Limb (tissue), 2 donors: ENCODE results near the gene LRRIQ1.
A peak's percentile ranks its signal among the peaks of the same experiment; 100 is the strongest.
"Not testable (repeated sequence)": the region's sequence is repeated elsewhere in the genome, so short reads cannot be mapped to it uniquely, and the experiment has no call there.

Experiments
- DNase-seq, 2 donors: peaks; one replicate each; pipeline ENCODE4 v3.0.0-alpha.2; 2016; ENCODE audit errors: extremely low spot score in 2 of 2

Gene LRRIQ1

DNA sequence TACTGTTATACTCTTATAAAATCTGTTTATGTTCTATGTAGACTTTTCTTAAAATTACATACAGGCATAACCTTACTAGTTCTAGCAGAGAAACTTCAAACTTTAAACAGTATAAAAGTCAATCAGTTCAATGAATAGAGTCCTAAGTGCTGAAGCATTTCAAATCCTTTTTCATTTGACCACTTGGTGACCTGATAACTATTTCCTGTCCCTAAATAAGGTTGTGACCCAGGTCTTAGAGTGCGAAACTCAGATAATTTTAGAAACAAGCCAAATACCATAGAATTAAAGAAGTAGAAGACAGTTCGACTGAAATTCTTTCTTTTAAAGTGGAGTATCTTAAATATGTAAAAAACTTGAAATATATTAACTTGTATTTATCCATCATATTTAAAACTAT lies 147.7 kb downstream of the LRRIQ1 start:
- no peak for DNase-seq

DNA sequence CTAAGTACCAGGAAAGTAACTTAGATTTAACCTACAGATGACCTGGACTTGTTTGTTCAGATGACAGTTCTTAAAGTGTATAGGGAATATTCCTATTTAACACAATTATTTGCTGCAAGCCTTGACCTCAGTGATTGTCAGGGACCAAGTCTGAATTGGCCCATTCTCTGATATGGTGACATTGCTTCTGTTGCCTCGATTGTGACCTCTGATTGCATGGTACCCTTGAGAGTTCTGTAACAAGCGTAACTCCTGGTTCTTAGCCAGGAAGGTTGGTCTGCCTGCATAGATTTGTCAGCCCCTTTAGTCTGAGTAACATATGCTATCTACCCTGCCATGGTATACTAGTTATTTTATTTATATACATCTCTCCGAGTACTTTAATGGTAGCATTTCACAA lies 150.1 kb downstream of the LRRIQ1 start:
- no peak for DNase-seq

DNA sequence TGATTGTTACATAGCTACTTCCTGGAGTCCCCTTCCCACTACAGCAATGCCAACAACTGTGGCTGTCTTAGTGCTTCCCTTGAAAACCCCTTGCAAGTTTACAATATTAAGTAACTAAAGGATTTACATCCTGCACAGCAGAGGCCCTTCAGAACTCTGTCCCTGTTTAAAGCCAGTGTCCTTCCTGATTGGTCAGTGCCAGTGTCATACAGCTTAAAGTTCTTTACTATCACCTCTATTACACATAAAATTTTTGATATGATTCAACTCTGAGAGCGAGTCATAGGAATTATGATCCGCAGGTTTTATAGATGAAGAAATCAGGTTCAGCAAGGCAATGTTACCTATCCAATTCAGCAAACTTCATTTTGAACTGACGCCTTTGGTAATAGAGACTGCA lies 152.5 kb downstream of the LRRIQ1 start:
- no peak for DNase-seq

DNA sequence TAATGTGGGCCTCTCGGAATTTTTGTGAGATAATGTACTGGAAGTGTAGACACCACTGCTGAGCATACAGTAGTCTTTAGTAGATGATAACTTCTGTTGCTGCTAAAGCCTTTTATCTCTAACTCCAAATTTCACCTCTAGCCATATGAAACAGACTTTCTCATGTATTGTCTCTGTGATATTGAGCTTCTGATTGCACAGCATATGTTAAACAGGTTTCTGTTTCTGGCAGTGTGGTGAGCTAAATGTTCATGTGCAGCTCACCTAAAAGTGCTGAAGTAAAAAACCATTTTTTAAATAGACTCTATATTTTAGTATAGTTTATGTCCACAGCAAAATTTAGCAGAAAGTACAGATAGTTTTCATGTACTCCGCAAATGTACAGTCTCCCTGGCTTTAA lies 154.6 kb downstream of the LRRIQ1 start:
- no peak for DNase-seq

DNA sequence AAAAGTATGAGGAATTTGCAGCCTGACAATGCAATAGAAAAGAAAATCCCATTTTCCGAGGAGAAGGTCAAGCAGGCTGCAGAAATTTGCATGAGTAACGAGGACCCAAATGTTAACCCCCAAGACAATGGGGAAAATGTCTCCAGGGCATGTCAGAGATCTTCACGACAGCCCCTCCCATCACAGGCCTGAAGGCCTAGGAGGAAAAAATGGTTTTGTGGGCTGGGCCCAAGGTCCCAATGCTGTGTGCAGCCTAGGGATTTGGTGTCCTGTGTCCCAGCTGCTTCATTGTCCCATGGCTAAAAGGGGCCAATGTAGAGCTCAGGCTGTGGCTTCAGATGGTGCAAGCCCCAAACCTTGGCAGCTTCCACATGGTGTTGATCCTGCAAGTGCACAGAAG lies 167.7 kb downstream of the LRRIQ1 start:
- DNase-seq: not testable (repeated sequence)

DNA sequence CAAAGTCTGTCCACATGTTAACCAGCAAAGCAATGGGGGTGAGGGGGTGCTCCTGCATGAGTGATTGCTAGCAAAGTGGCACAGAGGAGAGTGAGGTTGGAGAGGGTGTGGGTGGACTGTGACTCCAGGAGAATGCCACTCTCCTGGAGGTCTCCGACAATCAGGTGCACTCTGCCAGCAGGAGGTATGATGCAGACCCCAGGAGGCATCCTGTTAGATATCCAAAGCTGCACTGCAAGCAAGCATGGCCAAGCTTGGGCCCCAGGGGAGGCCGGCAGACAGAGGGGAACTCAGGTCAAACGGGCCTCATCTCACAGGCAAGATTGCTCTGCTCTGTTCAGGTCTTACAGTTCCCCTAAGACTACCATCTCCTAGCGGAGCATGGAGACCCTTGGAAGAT lies 170.4 kb downstream of the LRRIQ1 start:
- no peak for DNase-seq

GRCh38 chr12:85224339-85224738 lies 188.2 kb downstream of the LRRIQ1 start:
- DNase-seq: not testable (repeated sequence)

DNA sequence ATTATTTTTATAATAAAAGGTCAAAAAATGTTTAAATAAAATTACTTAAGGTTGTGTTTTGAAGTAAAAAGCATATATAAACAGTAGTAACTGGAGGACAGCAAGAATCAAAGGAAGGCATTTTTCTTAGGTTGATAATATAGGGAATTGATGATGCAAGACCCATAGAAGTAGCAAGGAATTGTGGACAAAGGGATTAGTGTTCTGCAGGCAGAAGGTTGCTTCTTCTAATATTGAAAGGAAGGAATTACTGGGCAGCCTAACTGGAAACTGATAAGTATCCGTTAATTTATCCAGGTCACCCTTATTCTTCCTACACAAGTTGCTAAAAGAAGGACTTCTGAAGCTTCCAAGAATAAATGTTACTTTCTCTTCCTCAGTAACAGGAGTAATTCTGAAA lies 189.3 kb downstream of the LRRIQ1 start:
- DNase-seq: no peak

DNA sequence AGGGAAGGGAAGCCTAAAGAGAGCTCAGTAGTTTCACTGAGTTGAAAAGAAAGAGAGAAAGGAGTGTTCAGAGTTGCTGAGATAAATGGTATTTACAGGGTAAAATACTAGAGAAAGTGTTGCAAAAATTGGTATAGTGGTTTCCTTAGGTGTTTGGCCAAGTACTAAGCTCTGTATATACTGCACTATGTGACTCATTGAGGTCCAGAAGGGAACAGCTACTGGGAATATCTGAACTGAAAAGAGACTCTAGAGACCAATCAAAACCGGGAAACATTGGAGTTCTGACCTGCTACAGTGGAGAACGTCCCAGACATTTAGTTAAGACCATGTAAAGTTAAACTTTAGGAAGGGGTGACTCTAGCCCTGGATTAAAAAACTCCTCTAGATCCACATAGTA lies 201.2 kb downstream of the LRRIQ1 start:
- no peak for DNase-seq

DNA sequence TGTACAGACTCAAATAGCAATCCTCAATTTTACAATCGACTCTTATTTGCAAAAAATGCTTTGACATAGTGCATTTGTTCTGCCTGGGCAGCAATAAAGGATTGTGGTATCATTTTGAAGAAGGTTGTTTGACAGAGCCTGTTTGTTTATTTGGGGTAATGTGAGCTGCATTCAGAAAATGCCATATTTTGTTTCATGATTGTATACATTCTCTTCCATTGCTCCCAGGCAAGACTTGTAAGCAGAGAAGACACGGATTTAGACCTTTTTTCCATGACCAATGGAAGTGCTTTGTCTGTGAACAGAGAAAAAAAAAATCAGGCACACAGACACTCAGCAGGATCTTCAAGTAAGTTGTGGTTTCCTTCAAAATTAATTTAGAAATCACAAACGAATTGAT lies 208.4 kb downstream of the LRRIQ1 start:
- no peak for DNase-seq

GRCh38 chr12:85253853-85254252 lies 217.7 kb downstream of the LRRIQ1 start:
- DNase-seq: no peak

GRCh38 chr12:85257671-85258070 lies 221.5 kb downstream of the LRRIQ1 start:
- no peak for DNase-seq

- no peak for DNase-seq
Observed at GRCh38 chr12:85260447-85260846, 224.3 kb downstream of the LRRIQ1 start.

DNA sequence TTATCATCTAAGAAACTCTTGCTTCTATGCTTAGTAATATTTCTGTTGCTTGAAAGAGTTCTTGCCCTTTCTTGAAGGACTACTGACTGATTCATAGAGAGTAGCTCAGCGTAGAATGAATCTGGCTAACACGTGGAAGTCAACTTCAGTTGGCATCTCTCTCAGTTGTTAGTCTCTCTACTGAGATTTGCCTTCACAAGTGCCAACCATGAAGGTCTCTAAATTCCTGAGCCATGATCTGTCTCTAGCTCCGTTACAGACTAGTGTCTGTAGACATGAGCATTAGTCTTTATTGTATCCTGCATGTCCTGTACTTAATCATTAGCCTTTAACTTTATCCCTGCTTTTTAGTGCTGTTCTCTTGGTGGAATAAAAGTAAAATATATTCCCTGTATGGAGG lies 224.7 kb downstream of the LRRIQ1 start:
- no peak for DNase-seq

DNA sequence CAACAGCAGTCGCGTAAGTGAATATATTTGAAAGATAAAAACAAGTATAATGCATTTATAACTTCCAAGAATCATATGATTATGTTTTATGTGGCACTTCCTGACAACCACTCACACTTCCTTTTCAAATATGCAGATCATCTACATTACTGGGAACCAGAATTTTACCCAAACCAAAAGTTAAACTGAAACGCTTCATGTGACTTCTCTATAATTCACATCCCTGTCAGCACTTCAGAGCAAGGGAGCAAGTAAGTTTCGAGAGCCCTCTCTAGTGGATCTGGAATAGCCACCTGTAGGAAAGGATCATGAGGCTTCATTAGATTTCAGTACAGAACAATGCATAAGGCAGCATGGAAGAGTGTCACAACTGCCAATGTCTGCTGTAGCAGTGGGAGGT lies 230.2 kb downstream of the LRRIQ1 start:
- no peak for DNase-seq

GRCh38 chr12:85273381-85274314 lies 237.5 kb downstream of the LRRIQ1 start:
- DNase-seq: peak in 1 of 2 donors; percentile 63

DNA sequence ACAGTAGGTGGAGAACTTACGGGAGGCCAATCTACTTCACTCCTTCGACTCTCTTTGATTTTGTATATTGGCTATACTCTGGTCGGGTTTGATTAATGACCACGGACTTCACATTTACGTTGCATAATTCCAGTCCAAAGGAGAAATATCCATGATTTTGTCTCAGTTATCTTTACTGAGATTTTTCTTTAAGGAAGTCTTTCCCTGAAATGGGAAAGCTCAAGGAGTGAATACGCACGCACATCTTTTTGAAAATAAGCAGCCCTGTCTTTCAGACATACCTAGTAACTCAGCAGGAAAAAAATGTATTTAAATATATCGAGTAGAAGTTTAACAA lies 238.1 kb downstream of the LRRIQ1 start:
- no peak for DNase-seq

DNA sequence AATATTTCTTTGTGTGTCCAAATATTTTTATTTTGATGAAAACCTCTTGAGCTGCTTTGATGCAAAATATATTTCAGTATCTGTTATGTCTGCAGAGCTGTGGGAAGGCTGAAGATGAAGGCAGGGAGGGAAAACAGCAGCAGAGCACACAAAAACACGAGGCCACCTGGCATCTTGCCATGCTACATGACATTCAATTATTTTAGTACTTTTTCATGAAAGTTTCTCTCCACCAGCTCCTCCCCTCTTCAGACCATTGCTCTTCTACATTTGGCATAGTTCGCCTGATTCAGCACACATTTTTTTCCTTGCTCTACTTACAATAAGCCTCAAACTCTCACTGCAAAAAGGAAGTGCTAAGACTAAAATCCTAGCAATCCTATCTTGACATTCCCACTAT lies 239.2 kb downstream of the LRRIQ1 start:
- DNase-seq: no peak

GRCh38 chr12:85277191-85277590 lies 241.0 kb downstream of the LRRIQ1 start:
- no peak for DNase-seq

GRCh38 chr12:85277900-85278597 lies 241.9 kb downstream of the LRRIQ1 start:
- peak in 1 of 2 donors; percentile 45 for DNase-seq

GRCh38 chr12:85278598-85279448 lies 242.7 kb downstream of the LRRIQ1 start:
- peak in 1 of 2 donors; percentile 42 for DNase-seq
